ENCODE results near the gene GRM4.

GRCh38 chr6:34082864-34083626, 62.8 kb downstream of the GRM4 start:
- TF ChIP-seq POLR2AphosphoS5 (IDR thresholded peaks at IDR 0.05; ENCODE audit: low read depth, low read length) (no peak), SIN3A (IDR thresholded peaks at IDR 0.05; ENCODE audit: borderline replicate concordance, low read depth, low read length) (no peak), REST (IDR thresholded peaks at IDR 0.05; ENCODE audit: low read depth, low read length) (no peak), RFX5 (IDR thresholded peaks at IDR 0.05; ENCODE audit: low read length) (no peak), EZH2phosphoT487 (IDR thresholded peaks at IDR 0.05; ENCODE audit: borderline replicate concordance, low read depth) (no peak), GABPA (IDR thresholded peaks at IDR 0.05; ENCODE audit: low read depth) (no peak)
- TF ChIP-seq, protein P1, sequence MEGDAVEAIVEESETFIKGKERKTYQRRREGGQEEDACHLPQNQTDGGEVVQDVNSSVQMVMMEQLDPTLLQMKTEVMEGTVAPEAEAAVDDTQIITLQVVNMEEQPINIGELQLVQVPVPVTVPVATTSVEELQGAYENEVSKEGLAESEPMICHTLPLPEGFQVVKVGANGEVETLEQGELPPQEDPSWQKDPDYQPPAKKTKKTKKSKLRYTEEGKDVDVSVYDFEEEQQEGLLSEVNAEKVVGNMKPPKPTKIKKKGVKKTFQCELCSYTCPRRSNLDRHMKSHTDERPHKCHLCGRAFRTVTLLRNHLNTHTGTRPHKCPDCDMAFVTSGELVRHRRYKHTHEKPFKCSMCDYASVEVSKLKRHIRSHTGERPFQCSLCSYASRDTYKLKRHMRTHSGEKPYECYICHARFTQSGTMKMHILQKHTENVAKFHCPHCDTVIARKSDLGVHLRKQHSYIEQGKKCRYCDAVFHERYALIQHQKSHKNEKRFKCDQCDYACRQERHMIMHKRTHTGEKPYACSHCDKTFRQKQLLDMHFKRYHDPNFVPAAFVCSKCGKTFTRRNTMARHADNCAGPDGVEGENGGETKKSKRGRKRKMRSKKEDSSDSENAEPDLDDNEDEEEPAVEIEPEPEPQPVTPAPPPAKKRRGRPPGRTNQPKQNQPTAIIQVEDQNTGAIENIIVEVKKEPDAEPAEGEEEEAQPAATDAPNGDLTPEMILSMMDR (IDR thresholded peaks at IDR 0.05) = no peak

Data from SK-N-SH (cell line).